BLaER1 (cell line): ENCODE data around the gene NLGN4Y.
"Not testable (repeated sequence)": the region's sequence is repeated elsewhere in the genome, so short reads cannot be mapped to it uniquely, and the experiment has no call there.

Experiments used
- H3K27ac ChIP-seq: shearing (Covaris generic); formaldehyde crosslinking; 2 replicates; pipeline ENCODE4 v1.8.1; 2022
- H3K27me3 ChIP-seq: shearing (Covaris generic); formaldehyde crosslinking; 2 replicates; pipeline ENCODE4 v1.8.1; 2022
- H3K36me3 ChIP-seq: shearing (Covaris generic); formaldehyde crosslinking; 2 replicates; pipeline ENCODE4 v1.8.1; 2022
- H3K4me1 ChIP-seq: shearing (Covaris generic); formaldehyde crosslinking; 2 replicates; pipeline ENCODE4 v1.8.1; 2022
- H3K4me2 ChIP-seq: shearing (Covaris generic); formaldehyde crosslinking; 2 replicates; pipeline ENCODE4 v1.8.1; 2022
- H3K4me3 ChIP-seq: shearing (Covaris generic); formaldehyde crosslinking; 2 replicates; pipeline ENCODE4 v1.8.1; 2022
- H3K9ac ChIP-seq: shearing (Covaris generic); formaldehyde crosslinking; 2 replicates; pipeline ENCODE4 v1.8.1; 2022
- H3K9me3 ChIP-seq: shearing (Covaris generic); formaldehyde crosslinking; 2 replicates; pipeline ENCODE4 v1.8.1; 2022
- H4K20me1 ChIP-seq: shearing (Covaris generic); formaldehyde crosslinking; 2 replicates; pipeline ENCODE4 v1.8.1; 2022
- Cebpa-rat ChIP-seq: shearing (Covaris generic); IDR thresholded peaks from 2 replicates; pipeline ENCODE4 v1.8.1; 2022

NLGN4Y gene

DNA sequence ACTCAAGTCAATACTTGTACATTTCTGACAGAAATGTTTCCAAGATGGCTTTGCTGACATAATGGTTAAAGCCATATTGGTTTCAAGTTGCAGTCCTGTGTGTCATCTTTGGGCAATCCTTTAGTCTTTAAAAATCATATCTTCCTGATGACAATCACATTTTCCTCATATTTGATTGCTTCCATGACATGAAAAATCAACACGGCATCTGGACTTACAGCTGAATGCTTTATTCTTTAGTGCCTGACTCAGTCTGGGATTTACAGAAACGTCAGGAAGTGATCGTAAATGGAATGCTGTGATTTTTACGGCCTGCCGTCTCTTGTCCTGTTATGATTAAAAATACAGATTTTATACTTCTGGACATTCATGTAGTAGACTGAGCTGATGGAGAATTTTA, 304.2 kb downstream of the NLGN4Y start:
- H4K20me1 ChIP-seq, result no peaks in the 10 kb centered on the region

GRCh38 chrY:14829366-14829885, 305.1 kb downstream of the NLGN4Y start:
- no peak overlapping the region for H3K27ac ChIP-seq

More for the DNA sequence above, 304.2 kb downstream of the NLGN4Y start:
- Histone ChIP-seq H3K27ac (no peak overlapping the region), H3K9ac (no peak overlapping the region), H3K27me3 (no peaks in the 10 kb centered on the region), H3K4me3 (no peak overlapping the region), H3K36me3 (no peaks in the 10 kb centered on the region), H3K4me1 (no peaks in the 10 kb centered on the region), H3K9me3 (no peaks in the 10 kb centered on the region), H3K4me2 (no peak overlapping the region)
- TF ChIP-seq Cebpa-rat, result no peak

GRCh38 chrY:14834103-14835060, 310.1 kb downstream of the NLGN4Y start:
- Histone ChIP-seq H3K9ac (no peak overlapping the region), H3K4me3 (no peak overlapping the region), H3K4me1 (no peaks in the 10 kb centered on the region), H3K36me3 (no peaks in the 10 kb centered on the region), H3K27me3 (no peaks in the 10 kb centered on the region), H3K27ac (no peak overlapping the region), H3K9me3 (no peaks in the 10 kb centered on the region), H3K4me2 (no peak overlapping the region), H4K20me1 (no peaks in the 10 kb centered on the region)
- no peak for TF ChIP-seq Cebpa-rat

More at GRCh38 chrY:14829366-14829885, 305.1 kb downstream of the NLGN4Y start:
- H3K4me2 ChIP-seq, result no peak overlapping the region
- no peaks in the 10 kb centered on the region for H3K4me1 ChIP-seq
- no peak overlapping the region for H3K4me3 ChIP-seq
- no peak overlapping the region for H3K9ac ChIP-seq
- H3K27me3 ChIP-seq, result no peaks in the 10 kb centered on the region
- no peaks in the 10 kb centered on the region for H4K20me1 ChIP-seq
- no peaks in the 10 kb centered on the region for H3K9me3 ChIP-seq
- no peak for TF ChIP-seq Cebpa-rat
- H3K36me3 ChIP-seq, result no peaks in the 10 kb centered on the region

DNA sequence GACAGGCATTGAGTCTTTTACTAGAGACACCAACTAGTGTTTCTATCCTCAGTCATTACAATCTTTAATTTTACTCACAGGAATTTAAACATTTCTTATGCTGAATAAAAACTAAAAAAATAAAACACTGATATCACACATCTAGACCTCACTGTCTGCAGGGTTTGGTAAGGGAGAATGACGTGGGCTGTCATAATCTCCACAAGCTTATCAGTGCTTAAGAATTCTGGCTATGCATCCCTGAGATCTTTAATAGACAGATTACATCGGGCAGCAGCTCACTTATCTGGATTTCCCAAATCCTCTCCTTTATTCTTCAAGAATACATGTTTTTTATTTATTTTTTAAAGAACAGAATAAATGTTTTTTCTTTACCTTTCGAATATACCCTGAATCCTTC, 313.1 kb downstream of the NLGN4Y start:
- no peak for TF ChIP-seq Cebpa-rat
- no peaks in the 10 kb centered on the region for H3K4me1 ChIP-seq
- no peaks in the 10 kb centered on the region for H3K36me3 ChIP-seq

GRCh38 chrY:14850734-14851133, 326.4 kb downstream of the NLGN4Y start:
- no peak overlapping the region for H3K9ac ChIP-seq
- H3K4me1 ChIP-seq, result no peaks in the 10 kb centered on the region
- H4K20me1 ChIP-seq, result no peaks in the 10 kb centered on the region
- no peak for TF ChIP-seq Cebpa-rat
- no peak overlapping the region for H3K4me2 ChIP-seq
- no peak overlapping the region for H3K4me3 ChIP-seq
- H3K36me3 ChIP-seq, result no peaks in the 10 kb centered on the region
- no peaks in the 10 kb centered on the region for H3K27me3 ChIP-seq
- no peak overlapping the region for H3K27ac ChIP-seq
- no peaks in the 10 kb centered on the region for H3K9me3 ChIP-seq

More for the DNA sequence above, 313.1 kb downstream of the NLGN4Y start:
- H3K9me3 ChIP-seq, result no peaks in the 10 kb centered on the region
- H3K4me3 ChIP-seq, result no peak overlapping the region
- no peaks in the 10 kb centered on the region for H4K20me1 ChIP-seq
- no peak overlapping the region for H3K4me2 ChIP-seq
- H3K27me3 ChIP-seq, result no peaks in the 10 kb centered on the region
- H3K9ac ChIP-seq, result no peak overlapping the region
- H3K27ac ChIP-seq, result no peak overlapping the region

GRCh38 chrY:14860448-14860847, 336.1 kb downstream of the NLGN4Y start:
- Histone ChIP-seq H4K20me1 (no peaks in the 10 kb centered on the region), H3K9me3 (no peaks in the 10 kb centered on the region), H3K9ac (no peak overlapping the region), H3K36me3 (no peaks in the 10 kb centered on the region), H3K27ac (no peak overlapping the region), H3K27me3 (no peaks in the 10 kb centered on the region), H3K4me2 (no peak overlapping the region), H3K4me1 (no peaks in the 10 kb centered on the region), H3K4me3 (no peak overlapping the region)
- TF ChIP-seq Cebpa-rat, result no peak

DNA sequence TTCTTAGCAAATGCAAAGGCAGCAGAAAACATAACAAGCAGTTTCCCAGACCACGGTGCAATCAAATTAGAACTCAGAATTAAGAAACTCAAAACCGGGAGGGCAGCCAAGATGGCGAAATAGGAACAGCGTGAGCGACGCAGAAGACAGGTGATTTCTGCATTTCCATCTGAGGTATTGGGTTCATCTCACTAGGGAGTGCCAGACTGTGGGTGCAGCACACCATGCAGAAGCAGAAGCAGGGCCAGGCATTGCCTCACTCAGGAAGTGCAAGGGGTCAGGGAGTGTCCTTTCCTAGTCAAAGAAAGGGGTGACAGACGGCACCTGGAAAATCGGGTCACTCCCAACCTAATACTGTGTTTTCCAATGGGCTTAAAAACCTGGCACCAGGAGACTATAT, 336.7 kb downstream of the NLGN4Y start:
- not testable (repeated sequence) for H3K36me3 ChIP-seq, H3K4me2 ChIP-seq, H3K27ac ChIP-seq, H3K27me3 ChIP-seq, H4K20me1 ChIP-seq, H3K4me1 ChIP-seq, H3K4me3 ChIP-seq, H3K9me3 ChIP-seq, H3K9ac ChIP-seq

DNA sequence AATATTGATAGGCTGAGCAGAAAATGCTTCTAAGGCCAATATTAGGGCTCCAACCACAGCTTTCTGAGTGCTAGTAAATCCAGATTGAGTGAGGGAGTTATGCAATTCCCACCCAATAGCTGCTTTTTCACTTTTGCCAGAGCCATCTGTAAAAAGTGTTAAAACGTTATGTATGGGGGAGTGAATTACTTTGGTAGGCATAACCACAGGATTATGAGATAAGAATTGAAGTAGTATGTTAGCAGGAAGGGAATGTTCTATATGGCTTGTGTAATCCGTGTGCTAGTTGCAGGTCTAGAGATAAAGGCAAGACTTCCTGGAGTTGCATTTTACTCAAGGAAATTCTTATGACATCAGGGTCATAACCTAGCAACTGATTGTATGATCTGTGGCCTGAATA, 347.6 kb downstream of the NLGN4Y start:
- no peaks in the 10 kb centered on the region for H3K9me3 ChIP-seq
- no peak overlapping the region for H3K9ac ChIP-seq
- H3K27me3 ChIP-seq, result no peaks in the 10 kb centered on the region
- no peak overlapping the region for H3K4me2 ChIP-seq
- H3K4me1 ChIP-seq, result no peaks in the 10 kb centered on the region
- H3K27ac ChIP-seq, result no peak overlapping the region
- H3K4me3 ChIP-seq, result no peak overlapping the region
- H4K20me1 ChIP-seq, result no peaks in the 10 kb centered on the region
- no peaks in the 10 kb centered on the region for H3K36me3 ChIP-seq
- TF ChIP-seq Cebpa-rat, result no peak
